Central memory CD4-positive, alpha-beta T cell (primary cell): Measurements from ENCODE around the gene TMIGD2.
A peak's percentile ranks its signal among the peaks of the same experiment; 100 is the strongest.

Experiments
- DNase-seq: peaks from one replicate; pipeline ENCODE4 v3.0.0; 2022

Gene TMIGD2

DNA sequence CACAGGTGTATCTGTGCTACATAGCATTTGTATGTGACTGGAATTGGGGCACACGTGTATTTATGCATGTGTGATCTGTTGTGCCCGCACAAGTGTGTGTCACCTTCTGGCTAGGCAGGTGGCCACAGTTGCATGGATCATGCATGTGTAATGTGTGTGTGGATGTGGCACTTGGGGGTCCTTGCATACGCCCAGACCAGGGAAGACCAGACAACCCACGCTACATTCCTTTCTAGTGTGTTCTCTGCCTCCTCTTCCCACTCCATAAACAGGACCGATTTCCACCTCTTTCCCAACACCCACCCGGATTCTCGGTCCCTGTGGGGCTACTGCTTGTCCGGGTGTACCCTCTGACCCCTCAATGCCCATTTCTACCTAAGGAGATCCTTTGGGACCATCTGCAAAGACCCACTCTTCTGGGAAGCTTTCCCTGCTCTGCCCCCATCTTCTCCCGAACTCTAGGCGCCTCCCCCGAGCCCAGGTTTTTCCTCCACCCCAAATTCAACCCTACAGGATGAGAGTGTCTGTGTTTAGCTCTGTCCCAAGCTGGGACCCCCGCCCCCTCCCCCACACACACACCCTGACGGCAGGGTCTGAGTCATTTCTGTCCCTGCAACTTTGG lies 24.1 kb upstream of the TMIGD2 start:
- no peak for DNase-seq

GRCh38 chr19:4324228-4324627 lies 22.0 kb upstream of the TMIGD2 start:
- no peak for DNase-seq

- DNase-seq: no peak
Observed at GRCh38 chr19:4323692-4324091, 21.5 kb upstream of the TMIGD2 start.

DNA sequence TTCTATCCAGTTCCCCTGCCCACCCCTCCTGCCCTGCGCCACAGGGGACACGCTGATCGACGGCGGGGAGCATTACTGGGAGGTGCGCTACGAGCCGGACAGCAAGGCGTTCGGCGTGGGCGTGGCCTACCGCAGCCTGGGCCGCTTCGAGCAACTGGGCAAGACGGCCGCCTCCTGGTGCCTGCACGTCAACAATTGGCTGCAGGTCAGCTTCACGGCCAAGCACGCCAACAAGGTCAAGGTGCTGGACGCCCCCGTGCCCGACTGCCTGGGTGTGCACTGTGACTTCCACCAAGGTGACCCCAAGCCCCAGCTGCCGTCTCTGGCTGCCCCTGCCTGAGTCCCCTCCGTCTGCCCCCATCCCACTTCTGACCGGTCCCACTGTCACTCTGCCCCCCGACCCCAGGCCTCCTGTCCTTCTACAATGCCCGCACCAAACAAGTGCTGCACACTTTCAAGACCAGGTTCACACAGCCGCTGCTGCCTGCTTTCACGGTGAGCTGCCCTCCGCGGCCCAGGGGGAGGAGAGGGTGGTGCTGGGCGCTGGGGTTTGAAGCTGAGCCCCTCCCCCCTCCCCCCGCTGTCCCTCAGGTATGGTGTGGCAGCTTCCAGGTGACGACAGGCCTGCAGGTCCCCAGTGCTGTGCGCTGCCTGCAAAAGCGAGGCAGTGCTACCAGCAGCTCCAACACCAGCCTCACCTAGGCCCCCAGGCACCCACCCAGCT lies 20.9 kb upstream of the TMIGD2 start:
- no peak for DNase-seq

GRCh38 chr19:4320419-4320818 lies 18.2 kb upstream of the TMIGD2 start:
- DNase-seq: no peak

GRCh38 chr19:4319067-4319718 lies 17.0 kb upstream of the TMIGD2 start:
- no peak for DNase-seq

DNA sequence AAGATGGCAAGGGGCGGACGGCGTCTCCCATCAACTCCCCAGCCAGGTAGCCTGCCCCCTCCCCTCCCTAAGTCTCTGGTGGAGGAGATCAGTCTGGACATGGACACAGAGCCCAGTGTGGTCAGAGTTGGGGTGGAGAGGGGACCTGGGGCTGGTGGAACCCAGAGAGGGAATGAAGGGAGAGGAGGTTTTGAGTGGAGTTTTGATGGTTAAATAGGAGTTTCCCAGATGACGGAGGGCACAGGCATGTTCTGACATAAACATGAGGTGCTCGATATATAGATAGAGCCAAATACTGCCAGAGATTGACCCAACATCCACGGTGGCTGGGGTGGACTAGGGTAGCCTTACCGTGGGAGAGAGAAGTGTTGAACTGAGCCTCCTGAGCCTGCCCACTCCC lies 16.3 kb upstream of the TMIGD2 start:
- DNase-seq: no peak

GRCh38 chr19:4316956-4317355 lies 14.8 kb upstream of the TMIGD2 start:
- no peak for DNase-seq

- no peak for DNase-seq
Observed at GRCh38 chr19:4313847-4314490, 11.8 kb upstream of the TMIGD2 start.

- DNase-seq: no peak
Observed at GRCh38 chr19:4310247-4311121, 8.3 kb upstream of the TMIGD2 start.

DNA sequence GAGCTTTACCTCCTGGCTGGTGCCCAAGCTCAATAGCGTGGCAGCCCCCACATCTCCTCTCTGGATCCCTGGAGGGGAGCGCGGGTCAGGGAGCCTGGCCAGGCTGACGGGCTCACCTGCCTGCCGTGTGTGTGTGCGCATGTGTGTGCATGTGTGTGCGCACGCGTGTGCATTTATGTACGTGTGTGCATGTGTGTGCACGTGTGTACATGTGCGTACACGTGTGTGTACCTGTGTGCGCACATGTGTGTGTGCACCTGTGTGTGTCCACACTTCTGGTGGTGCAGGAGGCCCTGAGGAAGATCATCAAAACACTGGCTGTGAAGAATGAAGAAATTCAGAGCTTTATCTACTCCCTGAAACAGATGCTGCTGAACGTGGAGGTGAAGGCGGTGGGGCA lies 3.5 kb upstream of the TMIGD2 start:
- no peak for DNase-seq

DNA sequence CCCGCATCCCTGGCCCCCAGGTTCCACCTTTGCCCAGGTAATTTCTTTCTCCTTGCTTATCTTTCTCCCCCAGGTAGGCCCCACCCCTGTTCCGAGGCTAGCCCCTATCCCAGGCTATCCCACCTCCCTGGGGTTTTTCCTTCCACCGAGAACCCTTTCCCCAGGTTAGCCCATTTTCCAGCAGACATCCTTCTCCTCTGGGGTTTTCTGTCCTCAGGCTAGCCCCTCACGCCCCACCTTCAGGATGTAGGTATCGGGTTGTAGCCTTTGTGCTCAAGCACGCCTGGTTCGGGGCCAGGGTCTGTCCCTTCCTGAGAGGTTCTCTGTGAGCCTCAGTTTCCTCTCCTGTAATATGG lies 3.0 kb upstream of the TMIGD2 start:
- no peak for DNase-seq

GRCh38 chr19:4304538-4305256 lies 2.5 kb upstream of the TMIGD2 start, which contains the start of gene FSD1:
Gene FSD1 (plus strand): TSS chr19:4304598. CDS start chr19:4304747, 149 bp downstream.
- DNase-seq: peak; percentile 35

- DNase-seq: no peak
Observed at GRCh38 chr19:4303819-4304537, 1.8 kb upstream of the TMIGD2 start.

DNA sequence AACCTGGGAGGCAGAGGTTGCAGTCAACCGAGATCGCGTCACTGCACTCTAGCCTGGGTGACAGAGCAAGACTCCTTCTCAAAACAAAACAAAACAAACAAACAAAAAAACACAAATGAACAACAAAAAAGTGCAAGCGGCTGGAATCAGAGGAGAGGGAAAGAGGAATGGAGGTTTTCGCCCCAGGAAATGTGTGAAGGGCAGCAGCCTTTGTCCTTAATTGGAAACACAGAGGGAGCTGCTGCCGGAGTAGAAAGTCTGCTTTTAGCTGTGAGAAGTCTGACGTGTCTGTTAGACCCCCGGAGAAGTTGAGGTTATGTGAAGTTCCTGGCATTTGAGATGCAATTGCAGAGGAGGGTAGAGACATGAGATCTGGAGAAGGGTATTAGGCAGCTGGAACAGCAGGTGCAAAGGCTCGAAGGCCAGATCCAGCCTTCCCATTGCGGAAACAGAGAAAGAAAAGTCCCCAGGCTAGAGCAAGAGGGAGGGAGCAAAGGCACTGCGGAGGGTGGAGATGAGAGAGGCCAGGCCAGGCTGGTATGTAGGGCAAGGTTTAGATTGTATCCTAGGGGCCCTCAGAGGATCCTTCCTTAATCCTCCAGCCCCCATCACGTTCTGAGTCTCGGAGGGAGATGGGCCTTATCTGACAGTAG lies 473 bp downstream of the TMIGD2 start:
- DNase-seq: no peak

GRCh38 chr19:4300589-4300988 lies 1.6 kb downstream of the TMIGD2 start:
- DNase-seq: no peak

GRCh38 chr19:4298810-4299550 lies 3.2 kb downstream of the TMIGD2 start:
- no peak for DNase-seq

DNA sequence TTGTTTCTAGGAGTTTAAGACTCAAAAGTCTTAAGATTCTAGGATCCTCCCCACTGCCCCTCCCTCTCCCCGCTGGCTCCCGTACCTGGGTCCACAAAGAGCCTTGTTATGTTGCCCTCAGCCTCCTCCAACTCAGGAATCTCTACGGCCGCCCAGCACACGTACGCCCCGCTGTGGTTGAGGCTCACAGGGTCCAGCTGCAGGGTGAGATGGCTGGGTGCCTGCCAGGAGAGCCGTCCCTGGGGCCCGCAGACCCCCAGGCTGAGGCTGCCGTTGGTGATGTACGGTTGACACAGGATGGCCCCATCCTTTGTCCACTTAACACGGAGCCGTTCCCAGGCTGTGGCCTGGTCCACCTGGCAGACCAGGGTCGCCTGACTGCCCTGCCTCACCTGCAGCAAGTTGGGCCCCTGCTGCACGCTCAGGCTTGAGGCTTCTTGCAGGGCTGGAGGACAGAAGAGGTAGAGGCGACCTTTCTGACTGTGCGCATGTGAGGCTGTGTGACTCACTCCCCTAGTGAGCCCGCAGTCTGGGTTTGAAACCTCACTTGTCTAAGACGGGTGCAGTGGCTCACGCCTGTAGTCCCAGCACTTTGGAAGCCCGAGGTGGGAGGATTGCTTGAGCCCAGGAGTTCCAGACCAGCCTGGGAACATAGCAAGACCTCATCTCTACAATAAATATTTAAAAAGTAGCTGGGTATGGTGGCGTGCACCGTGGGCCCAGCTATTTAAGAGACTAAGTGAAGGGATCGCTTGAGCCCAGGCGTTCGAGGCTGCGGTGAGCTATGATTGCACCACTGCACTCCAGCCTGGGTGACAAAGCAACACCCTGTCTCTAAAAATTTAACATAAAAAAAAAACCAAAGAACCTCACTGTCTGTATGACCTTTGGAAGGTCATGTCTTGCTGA lies 4.0 kb downstream of the TMIGD2 start:
- DNase-seq: no peak
